RWPE2 (cell line): ENCODE results near the gene ASCL1.
A peak's percentile ranks its signal among the peaks of the same experiment; 100 is the strongest.

Experiments
- ATAC-seq: fragments of 200-7000 bp; cut with Tn5 transposase; 3 replicates; pipeline ENCODE4 v1.9.1; 2021; ENCODE audit warnings: low read depth
- DNase-seq: peaks from one replicate; pipeline ENCODE4 v3.0.0-alpha.2; 2020; ENCODE audit warnings: low spot score
- H3K27ac ChIP-seq: fragments of 450-650 bp; 2 replicates; pipeline ENCODE4 v1.5.1; 2017; ENCODE audit warnings: mild to moderate bottlenecking; ENCODE audit not compliant: poor library complexity, severe bottlenecking
- H3K27me3 ChIP-seq: fragments of 250-450 bp; sonication (Bioruptor Pico); 2 replicates; pipeline ENCODE4 v1.5.1; 2021; ENCODE audit warnings: mild to moderate bottlenecking, moderate library complexity; ENCODE audit not compliant: insufficient read depth, poor library complexity, severe bottlenecking
- H3K36me3 ChIP-seq: fragments of 250-450 bp; sonication (Bioruptor Pico); 2 replicates; pipeline ENCODE4 v1.5.1; 2020; ENCODE audit warnings: low read depth, mild to moderate bottlenecking, moderate library complexity
- H3K4me1 ChIP-seq: fragments of 250-450 bp; sonication (Bioruptor Pico); 2 replicates; pipeline ENCODE4 v1.5.1; 2021; ENCODE audit warnings: mild to moderate bottlenecking, moderate library complexity; ENCODE audit not compliant: insufficient read depth, poor library complexity, severe bottlenecking
- H3K4me3 ChIP-seq: fragments of 250-450 bp; sonication (Bioruptor Pico); 2 replicates; pipeline ENCODE4 v1.5.1; 2021; ENCODE audit warnings: mild to moderate bottlenecking, moderate library complexity; ENCODE audit not compliant: severe bottlenecking
- H3K9me3 ChIP-seq: fragments of 250-450 bp; sonication (Bioruptor Pico); 2 replicates; pipeline ENCODE4 v1.5.1; 2021; ENCODE audit warnings: mild to moderate bottlenecking, moderate library complexity; ENCODE audit not compliant: severe bottlenecking
- CTCF ChIP-seq: fragments of 450-650 bp; IDR thresholded peaks from one replicate; pipeline ENCODE4 v1.5.1; 2017; ENCODE audit warnings: mild to moderate bottlenecking, moderate library complexity; ENCODE audit not compliant: poor library complexity, severe bottlenecking

Gene ASCL1

GRCh38 chr12:102956738-102957327 lies 641 bp upstream of the ASCL1 start:
- Histone ChIP-seq H3K27ac (no peak overlapping the region), H3K4me1 (no peaks in the 10 kb centered on the region), H3K9me3 (no peaks in the 10 kb centered on the region), H3K4me3 (no peak overlapping the region), H3K36me3 (no peaks in the 10 kb centered on the region), H3K27me3 (peaks cover 98% of the 10 kb centered on the region)
- DNase-seq: no peak
- ATAC-seq: no peak
- TF ChIP-seq CTCF: no peak

- no peaks in the 10 kb centered on the region for H3K9me3 ChIP-seq
- TF ChIP-seq CTCF: no peak
- H3K4me3 ChIP-seq: no peak overlapping the region
- H3K4me1 ChIP-seq: no peaks in the 10 kb centered on the region
- DNase-seq: no peak
- no peak overlapping the region for H3K27ac ChIP-seq
- H3K27me3 ChIP-seq: peaks cover 97% of the 10 kb centered on the region
- H3K36me3 ChIP-seq: no peaks in the 10 kb centered on the region
- ATAC-seq: peak; percentile 22; the same call in 2 of the 3 replicates
Observed at GRCh38 chr12:102958073-102958829, 777 bp downstream of the ASCL1 start.

GRCh38 chr12:102958830-102959176 lies 1.3 kb downstream of the ASCL1 start:
- Histone ChIP-seq H3K4me1 (no peaks in the 10 kb centered on the region), H3K4me3 (no peak overlapping the region), H3K27ac (no peak overlapping the region), H3K27me3 (peaks cover 97% of the 10 kb centered on the region), H3K9me3 (no peaks in the 10 kb centered on the region), H3K36me3 (no peaks in the 10 kb centered on the region)
- ATAC-seq: no peak
- DNase-seq: no peak
- no peak for TF ChIP-seq CTCF

- Histone ChIP-seq H3K36me3 (no peaks in the 10 kb centered on the region), H3K4me1 (no peaks in the 10 kb centered on the region), H3K27me3 (peaks cover 97% of the 10 kb centered on the region), H3K27ac (no peak overlapping the region), H3K9me3 (no peaks in the 10 kb centered on the region), H3K4me3 (no peak overlapping the region)
- no peak for TF ChIP-seq CTCF
- ATAC-seq (no peak), DNase-seq (no peak)
Observed at GRCh38 chr12:102959391-102959790, 1.9 kb downstream of the ASCL1 start.
